ENCODE results near the gene GET4.

GRCh38 chr7:940599-941408, 64.5 kb downstream of the GET4 start:
- TF ChIP-seq CTCF (IDR thresholded peaks at IDR 0.05; ENCODE audit: poor library complexity) (no peak), EZH2phosphoT487 (IDR thresholded peaks at IDR 0.05; ENCODE audit: low read depth, severe bottlenecking, unreplicated experiment) (no peak)

Measured in hepatocyte (in vitro differentiated cells).